ENCODE results near the gene LHFPL3.

Gene LHFPL3

GRCh38 chr7:104530251-104530650 is 201.8 kb downstream of the LHFPL3 start:
- DNase-seq (ENCODE audit: extremely low spot score): peak; percentile 12
- ChIA-PET CTCF (no interaction called here), POLR2A (no interaction called here)
- TF ChIP-seq FOXA1 (IDR thresholded peaks at IDR 0.05): no peak
- no peak for TF ChIP-seq LEF1 (IDR thresholded peaks at IDR 0.05; ENCODE audit: borderline replicate concordance)
- no peak for TF ChIP-seq TARDBP (IDR thresholded peaks at IDR 0.05)
- TF ChIP-seq SP1 (IDR thresholded peaks at IDR 0.05): no peak
- TF ChIP-seq NFRKB (IDR thresholded peaks at IDR 0.05): no peak
- no peak for TF ChIP-seq PKNOX1 (IDR thresholded peaks at IDR 0.05)
- no peak for TF ChIP-seq L3MBTL2 (conservative IDR thresholded peaks at IDR 0.05)
- TF ChIP-seq FOXM1 (IDR thresholded peaks at IDR 0.05; ENCODE audit: borderline replicate concordance): no peak
- TF ChIP-seq SUZ12 (IDR thresholded peaks at IDR 0.05): no peak
- TF ChIP-seq FOXK2 (IDR thresholded peaks at IDR 0.05): no peak
- TF ChIP-seq ARNT (IDR thresholded peaks at IDR 0.05): no peak

- TF ChIP-seq FOXM1 (IDR thresholded peaks at IDR 0.05; ENCODE audit: borderline replicate concordance) (no peak), BHLHE40 (IDR thresholded peaks at IDR 0.05; ENCODE audit: borderline replicate concordance) (no peak), TARDBP (IDR thresholded peaks at IDR 0.05) (no peak), SUZ12 (IDR thresholded peaks at IDR 0.05) (no peak), NFRKB (IDR thresholded peaks at IDR 0.05) (no peak), LEF1 (IDR thresholded peaks at IDR 0.05; ENCODE audit: borderline replicate concordance) (no peak)
- ChIA-PET POLR2A (no interaction called here), CTCF (no interaction called here)
- no peak for DNase-seq (ENCODE audit: extremely low spot score)
These were observed 205.7 kb downstream of the LHFPL3 start for GRCh38 chr7:104534149-104534548.

- no peak for TF ChIP-seq CTBP1 (IDR thresholded peaks at IDR 0.05; ENCODE audit: borderline replicate concordance)
- no peak for TF ChIP-seq NFRKB (IDR thresholded peaks at IDR 0.05)
- no peak for TF ChIP-seq FOXM1 (IDR thresholded peaks at IDR 0.05; ENCODE audit: borderline replicate concordance)
- no peak for TF ChIP-seq FOXK2 (IDR thresholded peaks at IDR 0.05)
- TF ChIP-seq ELF4 (IDR thresholded peaks at IDR 0.05): no peak
- TF ChIP-seq TARDBP (IDR thresholded peaks at IDR 0.05): no peak
- TF ChIP-seq PKNOX1 (IDR thresholded peaks at IDR 0.05): no peak
- no peak for TF ChIP-seq SP1 (IDR thresholded peaks at IDR 0.05)
- TF ChIP-seq SUZ12 (IDR thresholded peaks at IDR 0.05): no peak
- no peak for TF ChIP-seq FOXA1 (IDR thresholded peaks at IDR 0.05)
- no peak for TF ChIP-seq BHLHE40 (IDR thresholded peaks at IDR 0.05; ENCODE audit: borderline replicate concordance)
- ChIA-PET POLR2A (no interaction called here), CTCF (no interaction called here)
- DNase-seq (ENCODE audit: extremely low spot score): no peak
These were observed 207.4 kb downstream of the LHFPL3 start for GRCh38 chr7:104535841-104536240.

- TF ChIP-seq BHLHE40 (IDR thresholded peaks at IDR 0.05; ENCODE audit: borderline replicate concordance): no peak
- TF ChIP-seq ELF4 (IDR thresholded peaks at IDR 0.05): no peak
- TF ChIP-seq CTBP1 (IDR thresholded peaks at IDR 0.05; ENCODE audit: borderline replicate concordance): no peak
- TF ChIP-seq HDGF (IDR thresholded peaks at IDR 0.05; ENCODE audit: borderline replicate concordance): no peak
- TF ChIP-seq FOXK2 (IDR thresholded peaks at IDR 0.05): no peak
- no peak for TF ChIP-seq TARDBP (IDR thresholded peaks at IDR 0.05)
- no peak for TF ChIP-seq NFRKB (IDR thresholded peaks at IDR 0.05)
- no peak for TF ChIP-seq SP1 (IDR thresholded peaks at IDR 0.05)
- TF ChIP-seq SUZ12 (IDR thresholded peaks at IDR 0.05): no peak
- POLR2A ChIA-PET: no interaction called here
- CTCF ChIA-PET: no interaction called here
- no peak for DNase-seq (ENCODE audit: extremely low spot score)
These were observed 208.6 kb downstream of the LHFPL3 start for GRCh38 chr7:104536956-104537355.

GRCh38 chr7:104538152-104538551 is 209.7 kb downstream of the LHFPL3 start:
- POLR2A ChIA-PET: no interaction called here
- TF ChIP-seq HDGF (IDR thresholded peaks at IDR 0.05; ENCODE audit: borderline replicate concordance) (no peak), BHLHE40 (IDR thresholded peaks at IDR 0.05; ENCODE audit: borderline replicate concordance) (no peak), CTBP1 (IDR thresholded peaks at IDR 0.05; ENCODE audit: borderline replicate concordance) (no peak), FOXA1 (IDR thresholded peaks at IDR 0.05) (no peak), ARNT (IDR thresholded peaks at IDR 0.05) (no peak), LEF1 (IDR thresholded peaks at IDR 0.05; ENCODE audit: borderline replicate concordance) (no peak)
- DNase-seq (ENCODE audit: extremely low spot score): no peak
- CTCF ChIA-PET: no interaction called here

GRCh38 chr7:104541897-104542296 is 213.5 kb downstream of the LHFPL3 start:
- POLR2A ChIA-PET: no interaction called here
- CTCF ChIA-PET: no interaction called here
- DNase-seq (ENCODE audit: extremely low spot score): no peak

GRCh38 chr7:104548861-104549260 is 220.5 kb downstream of the LHFPL3 start:
- peak; percentile 9 for DNase-seq (ENCODE audit: extremely low spot score)
- ChIA-PET POLR2A (no interaction called here), CTCF (no interaction called here)
- TF ChIP-seq ELF4 (IDR thresholded peaks at IDR 0.05): no peak
- TF ChIP-seq LEF1 (IDR thresholded peaks at IDR 0.05; ENCODE audit: borderline replicate concordance): no peak
- TF ChIP-seq FOXK2 (IDR thresholded peaks at IDR 0.05): no peak
- TF ChIP-seq NFRKB (IDR thresholded peaks at IDR 0.05): no peak
- no peak for TF ChIP-seq ARNT (IDR thresholded peaks at IDR 0.05)
- no peak for TF ChIP-seq PKNOX1 (IDR thresholded peaks at IDR 0.05)
- no peak for TF ChIP-seq FOXM1 (IDR thresholded peaks at IDR 0.05; ENCODE audit: borderline replicate concordance)
- TF ChIP-seq FOXA1 (IDR thresholded peaks at IDR 0.05): no peak
- no peak for TF ChIP-seq TARDBP (IDR thresholded peaks at IDR 0.05)
- no peak for TF ChIP-seq BHLHE40 (IDR thresholded peaks at IDR 0.05; ENCODE audit: borderline replicate concordance)
- TF ChIP-seq CTBP1 (IDR thresholded peaks at IDR 0.05; ENCODE audit: borderline replicate concordance): no peak
- TF ChIP-seq L3MBTL2 (conservative IDR thresholded peaks at IDR 0.05): no peak
- no peak for TF ChIP-seq ZNF384 (IDR thresholded peaks at IDR 0.05)
- no peak for TF ChIP-seq SUZ12 (IDR thresholded peaks at IDR 0.05)
- no peak for TF ChIP-seq SP1 (IDR thresholded peaks at IDR 0.05)
- no peak for TF ChIP-seq HDGF (IDR thresholded peaks at IDR 0.05; ENCODE audit: borderline replicate concordance)

More at GRCh38 chr7:104541897-104542296, 213.5 kb downstream of the LHFPL3 start:
- TF ChIP-seq SUZ12 (IDR thresholded peaks at IDR 0.05) (no peak), HDGF (IDR thresholded peaks at IDR 0.05; ENCODE audit: borderline replicate concordance) (no peak), ARNT (IDR thresholded peaks at IDR 0.05) (no peak), FOXK2 (IDR thresholded peaks at IDR 0.05) (no peak)

Measured in HEK293T (cell line).